Glutamatergic neuron (in vitro differentiated cells): ENCODE data around the gene PCDHGA11. TPM values are rescaled to one million over a fixed set of nuclear protein-coding genes. Genes with fewer than 3 reads are reported as not detected.
A peak's percentile ranks its signal among the peaks of the same experiment; 100 is the strongest.
"Not testable (repeated sequence)": the region's sequence is repeated elsewhere in the genome, so short reads cannot be mapped to it uniquely, and the experiment has no call there.

ENCODE experiments used
- DNase-seq: peaks from one replicate; pipeline ENCODE4 v3.0.0; 2022
- H3K27ac Mint-ChIP-seq: one replicate; pipeline ENCODE4 v1.8.0; 2020; ENCODE audit warnings: mild to moderate bottlenecking, mixed read lengths, inconsistent platforms; ENCODE audit not compliant: unreplicated experiment
- H3K27me3 Mint-ChIP-seq: one replicate; pipeline ENCODE4 v1.8.0; 2020; ENCODE audit warnings: mild to moderate bottlenecking, moderate library complexity, mixed read lengths, inconsistent platforms; ENCODE audit not compliant: unreplicated experiment
- H3K36me3 Mint-ChIP-seq: one replicate; pipeline ENCODE4 v1.8.0; 2020; ENCODE audit warnings: mild to moderate bottlenecking, mixed read lengths, inconsistent platforms; ENCODE audit not compliant: unreplicated experiment
- H3K4me1 Mint-ChIP-seq: one replicate; pipeline ENCODE4 v1.8.0; 2020; ENCODE audit warnings: mild to moderate bottlenecking, low read depth, mixed read lengths, inconsistent platforms; ENCODE audit not compliant: unreplicated experiment
- H3K4me3 Mint-ChIP-seq: one replicate; pipeline ENCODE4 v1.8.0; 2020; ENCODE audit warnings: mild to moderate bottlenecking, mixed read lengths, inconsistent platforms; ENCODE audit not compliant: unreplicated experiment
- H3K9me3 Mint-ChIP-seq: one replicate; pipeline ENCODE4 v1.8.0; 2020; ENCODE audit warnings: mild to moderate bottlenecking, moderate library complexity, mixed read lengths, inconsistent platforms; ENCODE audit not compliant: unreplicated experiment
- CTCF ChIP-seq: fragments of 200-600 bp; sonication (generic); IDR thresholded peaks from one replicate; pipeline ENCODE4 v1.5.0; 2021; ENCODE audit not compliant: partially characterized antibody, unreplicated experiment
- total RNA-seq: library from RNA; stranded (reverse); fragmentation: NEBNext Ultra II Directional; extraction: Animal tissue kit (Norgen Biotek cat#: 25700); gene quantifications from one replicate; pipeline ENCODE4 v1.2.1, GENCODE V29; 2021; ENCODE audit not compliant: unreplicated experiment

PCDHGA11 gene
- total RNA-seq, 1 donor from 2014 or later = 12.5 TPM

GRCh38 chr5:141417494-141418172 is 3.2 kb upstream of the PCDHGA11 start, which contains the start of gene PCDHGB7:
TSS of gene PCDHGB7 (plus strand) at chr5:141417677. CDS start at chr5:141417860, 183 bp downstream.
- Mint-ChIP-seq H3K36me3 (peaks cover 81% of the 10 kb centered on the region), H3K4me3 (peak within 1 kb of the TSS; percentile 92), H3K27ac (peak within 1 kb of the TSS; percentile 94), H3K9me3 (peaks cover 69% of the 10 kb centered on the region), H3K27me3 (peaks cover 30% of the 10 kb centered on the region)
- H3K4me1 Mint-ChIP-seq = not testable (repeated sequence)
- TF ChIP-seq CTCF = peak; percentile 53
- peak; percentile 74 for DNase-seq

GRCh38 chr5:141419074-141419880 is 1.6 kb upstream of the PCDHGA11 start:
- peaks cover 27% of the 10 kb centered on the region for H3K27me3 Mint-ChIP-seq
- DNase-seq = no peak
- H3K4me3 Mint-ChIP-seq = peak overlapping the region; percentile 92
- H3K9me3 Mint-ChIP-seq = peaks cover 66% of the 10 kb centered on the region
- H3K36me3 Mint-ChIP-seq = peaks cover 78% of the 10 kb centered on the region
- H3K27ac Mint-ChIP-seq = peak overlapping the region; percentile 24
- TF ChIP-seq CTCF = no peak
- no peaks in the 10 kb centered on the region for H3K4me1 Mint-ChIP-seq

GRCh38 chr5:141421489-141421855 is 621 bp downstream of the PCDHGA11 start:
- Mint-ChIP-seq H3K27ac (no peak overlapping the region), H3K36me3 (peaks cover 84% of the 10 kb centered on the region), H3K4me3 (peak overlapping the region; percentile 70), H3K9me3 (peaks cover 54% of the 10 kb centered on the region), H3K27me3 (peaks cover 23% of the 10 kb centered on the region), H3K4me1 (no peaks in the 10 kb centered on the region)
- no peak for TF ChIP-seq CTCF
- no peak for DNase-seq

- Mint-ChIP-seq H3K4me1 (no peaks in the 10 kb centered on the region), H3K9me3 (peaks cover 57% of the 10 kb centered on the region), H3K36me3 (peaks cover 88% of the 10 kb centered on the region), H3K27me3 (peaks cover 23% of the 10 kb centered on the region), H3K4me3 (no peak overlapping the region), H3K27ac (peak overlapping the region; percentile 12)
- no peak for DNase-seq
- no peak for TF ChIP-seq CTCF
Observed at GRCh38 chr5:141422742-141423291, 2.0 kb downstream of the PCDHGA11 start.
